ENCODE data around the gene CDC37.
"Not testable (repeated sequence)": the region's sequence is repeated elsewhere in the genome, so short reads cannot be mapped to it uniquely, and the experiment has no call there.

Gene CDC37

DNA sequence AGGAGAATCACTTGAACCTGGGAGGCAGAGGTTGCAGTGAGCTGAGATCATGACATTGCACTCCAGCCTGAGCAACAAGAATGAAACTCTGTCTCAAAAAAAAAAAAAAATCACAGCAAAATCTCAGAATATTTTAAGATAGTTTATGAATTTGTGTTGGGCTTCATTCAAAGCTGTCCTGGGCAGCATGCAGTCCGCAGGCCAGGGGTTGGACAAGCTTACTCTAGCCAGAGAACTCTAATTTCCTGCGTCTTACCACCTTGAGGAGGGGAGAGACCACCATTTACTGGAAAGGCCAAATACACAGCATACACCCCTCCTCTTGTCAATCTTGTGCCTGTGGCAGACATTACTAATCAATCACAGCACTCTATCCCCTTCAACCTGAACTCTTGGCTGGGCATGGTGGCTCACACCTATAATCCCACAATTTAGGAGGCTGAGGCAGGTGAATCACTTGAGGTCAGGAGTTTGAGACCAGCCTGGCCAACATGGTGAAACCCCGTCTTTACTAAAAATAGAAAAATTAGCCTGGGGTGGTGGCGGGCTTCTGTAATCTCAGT is 36.3 kb downstream of the CDC37 start:
- H3K4me1 Mint-ChIP-seq; DNase-seq (ENCODE audit: low spot score in 2 of 2); H3K27me3 Mint-ChIP-seq; ATAC-seq (ENCODE audit: low read depth); H3K27ac Mint-ChIP-seq; H3K4me3 Mint-ChIP-seq; H3K9me3 Mint-ChIP-seq: not testable (repeated sequence)
- peaks cover 16% of the 10 kb centered on the region for H3K36me3 Mint-ChIP-seq

DNA sequence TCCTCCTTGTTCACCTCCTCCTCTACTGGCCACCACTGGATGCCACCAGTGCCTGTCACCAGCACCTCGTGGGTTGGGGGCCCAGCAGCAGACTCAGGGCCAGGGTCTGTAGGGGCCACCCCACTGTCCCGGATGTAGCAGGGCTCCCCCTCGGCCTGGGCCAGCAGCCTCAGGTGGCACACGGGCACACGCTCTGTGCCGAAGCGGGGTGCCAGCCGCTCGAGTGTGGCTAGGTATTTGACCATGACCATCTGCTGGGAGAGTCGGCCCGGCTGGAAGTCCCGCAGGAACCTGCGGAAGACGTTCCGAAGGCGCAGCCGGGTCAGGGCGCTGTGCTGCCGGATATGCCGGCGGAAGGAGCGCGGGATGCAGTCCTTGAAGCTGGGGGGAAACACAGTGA is 37.8 kb downstream of the CDC37 start:
- H3K9me3 Mint-ChIP-seq, result no peaks in the 10 kb centered on the region
- no peak overlapping the region for H3K4me3 Mint-ChIP-seq
- H3K27ac Mint-ChIP-seq, result no peak overlapping the region
- peaks cover 3% of the 10 kb centered on the region for H3K4me1 Mint-ChIP-seq
- ATAC-seq (ENCODE audit: low read depth) (no peak), DNase-seq (ENCODE audit: low spot score in 2 of 2) (no peak)
- no peaks in the 10 kb centered on the region for H3K27me3 Mint-ChIP-seq
- H3K36me3 Mint-ChIP-seq, result peaks cover 24% of the 10 kb centered on the region

DNA sequence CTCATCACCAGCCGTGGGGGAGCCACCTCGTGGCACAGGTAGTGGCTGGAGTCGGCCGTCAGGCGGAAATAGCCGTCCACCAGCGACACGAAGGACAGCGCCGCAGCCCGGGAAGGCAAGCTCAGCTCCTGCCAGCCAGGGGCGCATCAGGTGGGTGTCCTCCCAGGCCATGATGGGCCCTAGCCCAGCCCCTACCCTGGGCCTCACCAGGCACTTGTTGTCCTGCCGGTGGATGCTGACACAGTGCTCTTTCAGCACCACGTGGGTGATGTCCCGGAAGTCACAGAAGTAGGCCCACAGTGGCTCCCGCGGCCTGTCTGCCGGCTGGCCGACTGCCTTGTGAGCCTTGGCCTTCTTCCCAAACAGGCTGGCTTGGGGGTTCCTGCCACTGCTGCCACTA is 38.7 kb downstream of the CDC37 start:
- H3K4me3 Mint-ChIP-seq, result no peak overlapping the region
- H3K9me3 Mint-ChIP-seq, result no peaks in the 10 kb centered on the region
- H3K36me3 Mint-ChIP-seq, result peaks cover 29% of the 10 kb centered on the region
- no peak overlapping the region for H3K27ac Mint-ChIP-seq
- ATAC-seq (ENCODE audit: low read depth), result no peak
- no peaks in the 10 kb centered on the region for H3K27me3 Mint-ChIP-seq
- H3K4me1 Mint-ChIP-seq, result peaks cover 3% of the 10 kb centered on the region
- no peak for DNase-seq (ENCODE audit: low spot score in 2 of 2)

DNA sequence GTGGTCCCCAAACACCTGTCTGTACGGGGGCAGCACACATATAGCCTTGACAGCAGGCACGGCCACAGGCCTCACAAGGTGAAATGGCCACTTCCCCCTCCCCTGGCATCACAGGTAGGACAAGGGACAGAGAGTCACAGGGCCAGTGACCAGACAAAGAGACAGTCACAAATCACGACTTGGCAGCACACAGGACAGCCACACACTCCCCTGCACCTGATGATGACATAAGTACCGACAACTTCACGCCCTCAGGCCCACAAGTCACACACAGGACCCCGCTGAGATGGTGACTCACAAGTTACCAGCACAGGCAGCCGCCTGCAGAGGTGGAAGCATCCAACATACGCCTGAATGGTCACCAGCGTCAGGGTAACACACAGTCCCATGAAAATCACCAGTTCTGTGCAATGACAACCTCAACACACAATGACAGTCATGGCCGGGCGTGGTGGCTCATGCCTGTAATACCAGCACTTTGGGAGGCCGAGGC is 39.5 kb downstream of the CDC37 start:
- Mint-ChIP-seq H3K27me3 (no peaks in the 10 kb centered on the region), H3K36me3 (peaks cover 26% of the 10 kb centered on the region), H3K9me3 (no peaks in the 10 kb centered on the region), H3K27ac (no peak overlapping the region), H3K4me3 (no peak overlapping the region), H3K4me1 (peaks cover 3% of the 10 kb centered on the region)
- DNase-seq (ENCODE audit: low spot score in 2 of 2) (no peak), ATAC-seq (ENCODE audit: low read depth) (no peak)

DNA sequence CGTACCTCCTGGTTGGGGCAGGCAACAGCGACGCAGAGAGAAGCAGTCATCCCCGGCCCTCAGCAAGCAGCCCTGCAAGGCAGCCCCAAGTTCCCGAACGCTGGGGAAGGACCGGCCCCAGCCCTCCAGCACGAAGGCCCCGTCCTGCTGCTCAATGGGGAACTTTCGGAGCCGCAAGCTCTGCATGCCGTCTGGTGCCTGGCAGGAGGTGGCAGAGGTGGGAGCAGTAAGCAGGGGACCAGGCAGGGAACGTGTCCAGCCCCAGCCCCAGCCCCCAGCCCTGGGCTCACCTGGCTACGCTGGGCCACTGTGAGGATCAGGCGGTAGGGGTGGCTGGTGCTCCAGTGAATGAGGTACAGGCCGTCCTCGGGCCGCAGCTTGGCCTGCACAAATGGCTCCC is 41.1 kb downstream of the CDC37 start:
- peaks cover 22% of the 10 kb centered on the region for H3K36me3 Mint-ChIP-seq
- no peak overlapping the region for H3K4me3 Mint-ChIP-seq
- H3K27ac Mint-ChIP-seq, result no peak overlapping the region
- DNase-seq (ENCODE audit: low spot score in 2 of 2) (no peak), ATAC-seq (ENCODE audit: low read depth) (no peak)
- H3K27me3 Mint-ChIP-seq, result no peaks in the 10 kb centered on the region
- H3K9me3 Mint-ChIP-seq, result no peaks in the 10 kb centered on the region
- H3K4me1 Mint-ChIP-seq, result peaks cover 3% of the 10 kb centered on the region

DNA sequence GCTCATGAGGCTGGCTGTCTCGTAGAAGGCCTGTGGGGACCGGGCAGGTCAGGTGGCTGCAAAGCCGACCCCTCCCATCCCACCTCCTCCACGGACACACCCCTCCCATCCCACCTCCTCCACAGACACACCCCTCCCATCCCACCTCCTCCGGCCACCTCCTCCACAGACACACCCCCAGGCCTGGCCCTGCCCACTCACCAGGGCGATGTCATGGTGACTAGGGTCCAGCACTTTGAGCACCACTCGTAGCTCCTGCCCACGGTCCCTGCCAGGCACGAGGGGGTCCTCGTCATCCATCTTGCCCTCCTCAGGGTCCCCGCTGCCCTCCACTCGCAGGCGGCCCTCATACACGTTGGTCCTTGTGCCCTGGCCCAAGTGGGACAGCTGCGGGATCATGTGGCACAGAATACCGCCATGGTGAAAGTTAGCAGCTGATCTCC is 41.8 kb downstream of the CDC37 start:
- no peaks in the 10 kb centered on the region for H3K9me3 Mint-ChIP-seq
- H3K4me3 Mint-ChIP-seq, result no peak overlapping the region
- DNase-seq (ENCODE audit: low spot score in 2 of 2) (no peak), ATAC-seq (ENCODE audit: low read depth) (no peak)
- no peak overlapping the region for H3K27ac Mint-ChIP-seq
- no peaks in the 10 kb centered on the region for H3K27me3 Mint-ChIP-seq
- H3K36me3 Mint-ChIP-seq, result peaks cover 23% of the 10 kb centered on the region
- peaks cover 3% of the 10 kb centered on the region for H3K4me1 Mint-ChIP-seq

DNA sequence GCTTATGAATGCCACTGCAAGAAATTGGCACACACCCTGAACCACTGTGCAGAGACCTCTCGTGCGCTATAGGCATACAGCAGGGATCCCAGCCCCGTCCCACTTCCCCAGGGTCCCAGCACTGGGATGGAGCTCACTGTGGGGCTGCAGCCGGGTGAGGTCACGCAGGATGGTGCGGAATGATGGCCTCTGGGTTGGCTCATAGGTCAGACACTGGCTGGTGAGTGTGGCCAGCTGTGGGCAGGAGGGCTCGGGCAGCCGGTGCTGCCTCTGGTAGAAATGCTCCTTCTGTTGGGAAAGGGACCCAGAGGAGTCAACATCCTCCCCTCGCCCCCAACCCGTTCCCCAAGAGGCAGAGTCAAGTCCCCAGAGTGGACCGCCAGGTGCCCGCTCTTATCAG is 46.9 kb downstream of the CDC37 start:
- ATAC-seq (ENCODE audit: low read depth) (no peak), DNase-seq (ENCODE audit: low spot score in 2 of 2) (no peak)
- Mint-ChIP-seq H3K27ac (no peak overlapping the region), H3K36me3 (peaks cover 37% of the 10 kb centered on the region), H3K27me3 (no peaks in the 10 kb centered on the region), H3K4me1 (peaks cover 3% of the 10 kb centered on the region), H3K9me3 (no peaks in the 10 kb centered on the region), H3K4me3 (no peak overlapping the region)

DNA sequence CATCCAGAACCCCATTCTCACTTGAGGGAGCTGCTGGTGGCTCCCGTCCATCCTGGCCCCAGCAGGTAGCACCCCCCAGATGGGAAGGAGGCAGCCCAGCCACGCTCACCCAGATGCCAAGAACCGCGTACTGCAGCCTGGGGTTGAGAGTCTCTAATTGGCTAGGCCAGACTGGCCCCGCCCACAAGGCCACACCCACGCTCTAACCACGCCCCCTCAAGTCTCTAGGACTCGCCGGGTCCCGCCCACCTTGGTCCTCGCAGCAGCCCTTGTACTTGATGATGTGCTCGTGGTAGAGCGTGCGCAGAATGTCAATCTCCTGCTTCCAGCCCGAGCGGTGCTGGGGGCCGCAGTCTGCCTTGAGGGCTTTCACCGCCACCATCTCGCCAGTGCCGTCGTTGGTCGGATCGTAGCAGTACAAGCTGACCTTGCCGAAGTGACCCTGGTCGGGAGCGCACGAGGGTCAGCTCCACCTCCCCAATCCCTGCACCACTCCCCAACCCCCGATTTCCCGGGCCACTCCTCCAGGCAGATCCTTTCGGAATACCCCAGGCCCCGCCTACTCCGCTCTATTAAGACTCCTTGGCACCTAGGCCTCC is 49.5 kb downstream of the CDC37 start:
- no peaks in the 10 kb centered on the region for H3K4me1 Mint-ChIP-seq
- no peak overlapping the region for H3K27ac Mint-ChIP-seq
- ATAC-seq (ENCODE audit: low read depth), result peak; percentile 47
- DNase-seq (ENCODE audit: low spot score in 2 of 2), result no peak
- no peaks in the 10 kb centered on the region for H3K9me3 Mint-ChIP-seq
- no peak overlapping the region for H3K4me3 Mint-ChIP-seq
- no peaks in the 10 kb centered on the region for H3K27me3 Mint-ChIP-seq
- H3K36me3 Mint-ChIP-seq, result peaks cover 25% of the 10 kb centered on the region

DNA sequence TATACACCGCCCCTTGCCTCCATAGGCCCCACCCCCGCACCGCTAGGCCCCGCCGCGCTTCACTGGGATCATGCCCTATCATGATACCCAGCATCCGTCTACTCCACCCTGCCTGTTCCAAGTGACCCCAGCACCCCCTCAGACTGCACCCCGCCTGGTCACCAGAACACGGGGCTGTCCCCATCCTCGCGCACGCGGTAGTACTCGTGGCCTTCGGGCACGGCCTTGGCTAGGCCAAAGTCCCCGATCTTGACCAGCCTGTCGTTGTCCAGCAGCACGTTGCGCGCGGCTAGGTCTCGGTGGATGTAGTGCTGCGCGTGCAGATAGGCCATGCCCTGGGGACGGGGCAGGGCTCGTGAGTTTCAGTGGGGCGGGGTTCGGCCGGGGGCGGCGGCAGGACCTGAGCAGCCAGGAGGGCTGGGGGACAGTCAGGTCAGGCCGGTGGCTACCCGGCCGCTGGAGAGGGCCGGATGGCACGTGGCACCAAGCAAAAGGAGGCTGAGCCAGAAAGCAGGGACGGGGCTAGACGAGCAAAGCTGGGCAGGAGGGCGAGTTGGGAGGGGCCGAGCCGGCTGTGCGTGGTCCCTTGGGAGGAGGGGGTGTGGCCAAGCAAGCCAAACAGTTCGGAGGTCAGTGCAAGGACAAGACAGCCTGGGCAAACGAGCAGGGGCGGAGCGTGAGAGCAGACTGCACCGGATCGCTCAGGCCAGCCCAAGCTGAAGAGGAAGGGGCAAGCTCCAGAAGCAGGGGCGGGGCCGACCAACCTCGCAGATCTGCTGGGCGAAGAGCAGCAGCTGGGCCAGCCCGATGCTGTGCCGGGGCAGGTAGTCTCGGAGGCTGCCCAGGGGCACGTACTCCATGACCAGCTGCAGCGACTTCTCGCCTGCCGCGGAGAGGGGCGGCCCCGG is 50.3 kb downstream of the CDC37 start:
- no peak for ATAC-seq (ENCODE audit: low read depth)
- Mint-ChIP-seq H3K9me3 (no peaks in the 10 kb centered on the region), H3K4me1 (no peaks in the 10 kb centered on the region), H3K4me3 (no peak overlapping the region), H3K27ac (no peak overlapping the region), H3K27me3 (no peaks in the 10 kb centered on the region), H3K36me3 (peaks cover 25% of the 10 kb centered on the region)
- no peak for DNase-seq (ENCODE audit: low spot score in 2 of 2)

DNA sequence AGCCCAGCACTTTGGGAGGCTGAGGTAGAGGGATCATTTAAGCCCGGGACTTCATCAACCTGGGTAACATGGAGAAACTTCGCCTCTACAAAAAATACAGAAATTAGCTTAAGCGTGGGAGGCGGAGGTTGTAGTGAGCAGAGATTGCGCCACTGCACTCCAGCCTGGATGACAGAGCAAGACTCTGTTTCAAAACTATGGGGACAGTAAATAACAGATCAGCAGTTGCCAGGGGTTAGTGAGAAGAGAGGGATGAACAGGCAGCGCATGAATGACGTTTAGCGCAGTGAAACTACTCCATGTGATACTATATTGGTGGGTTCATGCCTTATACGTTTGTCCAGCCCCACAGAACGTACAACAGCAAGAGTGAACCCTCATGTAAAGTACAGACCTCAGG is 56.8 kb downstream of the CDC37 start:
- Mint-ChIP-seq H3K27ac (no peak overlapping the region), H3K9me3 (no peaks in the 10 kb centered on the region), H3K27me3 (no peaks in the 10 kb centered on the region), H3K4me3 (no peak overlapping the region), H3K4me1 (no peaks in the 10 kb centered on the region), H3K36me3 (peaks cover 2% of the 10 kb centered on the region)
- no peak for DNase-seq (ENCODE audit: low spot score in 2 of 2)
- ATAC-seq (ENCODE audit: low read depth), result no peak

DNA sequence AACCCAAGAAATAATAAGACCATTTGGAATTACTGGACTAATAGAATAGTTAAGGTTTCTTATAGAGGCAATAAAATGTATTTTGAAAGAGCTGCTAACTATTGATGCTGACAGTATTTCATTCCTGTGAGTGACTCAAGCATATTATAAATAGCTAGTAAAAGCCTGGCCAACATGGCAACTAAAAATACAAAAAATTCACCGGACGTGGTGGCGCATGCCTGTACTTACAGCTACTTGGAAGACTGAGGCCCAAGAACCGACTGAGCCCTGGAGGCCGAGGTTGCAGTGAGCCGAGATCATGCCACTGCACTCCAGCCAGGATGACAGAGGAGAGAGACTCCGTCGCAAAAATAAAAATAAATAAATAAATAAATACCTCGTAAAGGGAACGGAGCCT is 58.6 kb downstream of the CDC37 start:
- no peak overlapping the region for H3K4me3 Mint-ChIP-seq
- H3K4me1 Mint-ChIP-seq, result peaks cover 2% of the 10 kb centered on the region
- no peak for ATAC-seq (ENCODE audit: low read depth)
- H3K9me3 Mint-ChIP-seq, result no peaks in the 10 kb centered on the region
- no peak for DNase-seq (ENCODE audit: low spot score in 2 of 2)
- no peak overlapping the region for H3K27ac Mint-ChIP-seq
- H3K36me3 Mint-ChIP-seq, result peaks cover under 1% of the 10 kb centered on the region
- no peaks in the 10 kb centered on the region for H3K27me3 Mint-ChIP-seq

DNA sequence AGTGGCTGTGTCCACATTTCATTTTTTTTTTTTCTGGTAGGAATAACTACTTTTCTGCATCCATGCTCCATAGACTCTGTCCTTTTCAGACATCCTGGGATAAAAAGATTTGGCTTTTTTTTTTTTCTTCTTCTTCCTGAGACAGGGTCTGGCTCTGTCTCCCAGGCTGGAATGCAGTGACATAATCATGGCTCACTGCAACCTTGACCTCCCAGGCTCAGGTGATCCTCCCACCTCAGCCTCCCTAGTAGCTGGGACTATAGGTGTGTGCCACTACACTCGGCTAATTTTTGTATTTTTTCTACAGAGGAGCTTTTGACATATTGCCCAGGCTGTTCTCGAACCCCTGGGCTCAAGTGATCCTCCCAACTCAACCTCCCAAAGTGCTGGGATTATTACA is 59.8 kb downstream of the CDC37 start:
- H3K27ac Mint-ChIP-seq, result no peak overlapping the region
- DNase-seq (ENCODE audit: low spot score in 2 of 2), result no peak
- no peaks in the 10 kb centered on the region for H3K36me3 Mint-ChIP-seq
- H3K27me3 Mint-ChIP-seq, result no peaks in the 10 kb centered on the region
- no peaks in the 10 kb centered on the region for H3K9me3 Mint-ChIP-seq
- ATAC-seq (ENCODE audit: low read depth), result no peak
- peaks cover 9% of the 10 kb centered on the region for H3K4me1 Mint-ChIP-seq
- no peak overlapping the region for H3K4me3 Mint-ChIP-seq

Data from memory B cell (primary cell).